ENCODE data around the gene DENND1A.
"Not testable (repeated sequence)": the region's sequence is repeated elsewhere in the genome, so short reads cannot be mapped to it uniquely, and the experiment has no call there.

The DENND1A gene

GRCh38 chr9:123345567-123345955 is 584.4 kb downstream of the DENND1A start:
- DNase-seq = no peak

DNA sequence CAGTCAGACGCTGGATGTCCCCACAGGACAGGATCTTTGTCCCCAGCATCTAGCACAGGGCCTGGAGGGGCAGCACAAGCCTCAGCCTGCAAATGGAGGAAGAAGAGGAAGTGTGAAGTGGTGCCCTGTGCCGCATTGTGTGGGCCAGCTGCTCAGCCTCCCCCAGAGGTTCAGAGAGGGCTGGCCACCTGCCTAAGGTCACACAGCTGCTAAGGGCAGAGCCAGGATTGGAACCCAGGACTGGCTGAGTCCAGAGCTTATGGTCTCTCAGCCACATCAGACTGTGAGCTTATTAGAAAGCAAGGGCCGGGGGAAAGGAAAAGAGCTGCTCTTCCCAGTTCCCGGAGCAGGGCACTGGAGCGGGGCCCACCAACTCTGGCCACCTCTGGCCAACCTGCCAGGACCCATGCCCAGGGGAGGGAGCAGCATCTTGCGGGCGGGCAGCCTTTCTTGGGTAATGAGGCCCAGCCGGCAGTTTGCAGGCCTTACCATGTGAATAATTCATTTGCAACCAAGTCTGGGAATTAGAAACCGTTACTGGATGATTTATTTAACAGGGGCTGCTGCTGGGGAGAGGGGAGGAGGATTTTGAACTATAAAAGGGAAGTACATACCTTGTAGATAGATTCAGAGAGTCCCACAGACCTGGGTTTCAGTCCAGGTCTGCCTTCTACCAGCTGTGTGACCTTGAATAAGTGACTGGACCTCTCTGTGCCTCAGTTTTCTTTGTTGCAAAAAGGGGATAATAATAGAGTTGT is 585.6 kb downstream of the DENND1A start:
- DNase-seq = no peak

DNA sequence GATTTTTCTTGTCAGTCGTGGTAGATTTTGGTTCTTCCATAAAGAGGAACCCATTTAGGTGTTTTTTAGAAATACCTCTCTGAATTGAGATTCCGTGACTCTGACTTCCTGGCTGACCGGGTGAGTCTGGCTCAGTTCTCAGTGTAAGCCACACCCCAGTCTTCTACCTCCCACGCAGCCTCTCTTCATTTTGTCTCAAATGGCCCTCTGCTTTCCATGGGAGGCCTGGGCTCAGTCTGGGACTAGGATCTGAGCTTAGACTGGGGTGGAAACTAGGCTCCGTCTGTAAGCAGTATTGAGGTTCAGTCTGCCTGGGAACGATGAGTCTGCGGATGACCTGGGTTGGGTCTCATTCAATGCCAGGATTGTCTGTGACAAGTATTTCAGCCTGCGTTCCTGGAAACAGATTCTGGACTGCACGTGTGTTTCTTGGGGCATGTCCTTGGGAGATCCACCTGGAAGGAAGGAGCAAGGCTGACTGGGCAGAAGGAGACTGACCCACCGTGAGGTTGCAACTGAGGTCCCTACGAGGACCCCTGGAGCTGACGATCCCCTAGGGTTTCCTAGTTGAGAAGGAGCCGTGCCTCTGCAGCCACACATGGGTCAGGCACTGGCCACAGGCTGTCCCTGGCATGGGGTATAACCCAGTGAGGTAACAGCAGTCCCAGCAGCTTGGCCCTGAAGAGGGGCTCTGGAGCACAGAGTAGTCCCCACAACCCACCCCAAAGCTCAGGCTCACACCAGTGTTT is 586.3 kb downstream of the DENND1A start:
- DNase-seq = no peak

- DNase-seq = no peak
Measured at GRCh38 chr9:123342247-123342646, 587.7 kb downstream of the DENND1A start.

- no peak for DNase-seq
Measured at GRCh38 chr9:123341816-123342215, 588.1 kb downstream of the DENND1A start.

DNA sequence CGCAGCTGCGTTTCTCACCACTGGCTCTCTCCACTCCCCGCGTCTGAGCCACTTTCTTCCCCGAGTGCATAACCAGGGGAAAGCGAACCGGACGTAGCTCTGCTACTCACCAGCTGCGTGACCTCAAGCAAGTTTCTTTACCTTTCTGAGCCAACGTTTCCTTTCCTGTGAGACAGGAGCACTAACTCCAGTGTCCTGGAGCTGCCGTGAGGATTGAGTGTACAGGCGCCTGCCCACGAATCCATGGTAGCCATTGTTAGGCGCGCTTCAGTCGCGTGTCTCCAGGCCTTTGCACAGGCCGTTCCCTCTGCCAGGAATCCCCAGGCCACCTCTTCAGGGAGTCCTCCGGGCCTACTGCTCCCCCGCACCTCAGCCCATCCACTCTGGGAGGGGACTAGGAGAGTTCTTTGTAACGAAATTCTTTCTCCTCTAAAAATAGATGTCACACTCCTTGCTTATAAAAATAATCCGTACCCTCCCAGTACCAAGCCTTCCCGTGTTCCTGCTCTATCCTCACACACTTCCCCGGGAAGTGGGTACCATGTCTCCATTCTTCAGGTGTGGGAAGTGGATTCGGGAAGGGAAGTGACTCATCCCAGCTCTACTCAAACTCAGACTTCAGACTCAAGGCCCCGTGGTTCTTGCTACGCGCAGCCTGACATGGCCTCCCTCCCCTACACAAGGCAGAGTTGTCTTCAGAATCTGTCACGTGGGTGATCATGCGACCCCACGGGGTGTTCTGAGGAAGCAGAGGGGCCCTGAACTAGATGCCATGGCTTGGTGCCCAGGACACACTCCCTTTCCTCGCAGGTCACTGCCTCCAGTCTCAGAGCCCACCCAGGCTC is 590.0 kb downstream of the DENND1A start:
- DNase-seq = no peak

DNA sequence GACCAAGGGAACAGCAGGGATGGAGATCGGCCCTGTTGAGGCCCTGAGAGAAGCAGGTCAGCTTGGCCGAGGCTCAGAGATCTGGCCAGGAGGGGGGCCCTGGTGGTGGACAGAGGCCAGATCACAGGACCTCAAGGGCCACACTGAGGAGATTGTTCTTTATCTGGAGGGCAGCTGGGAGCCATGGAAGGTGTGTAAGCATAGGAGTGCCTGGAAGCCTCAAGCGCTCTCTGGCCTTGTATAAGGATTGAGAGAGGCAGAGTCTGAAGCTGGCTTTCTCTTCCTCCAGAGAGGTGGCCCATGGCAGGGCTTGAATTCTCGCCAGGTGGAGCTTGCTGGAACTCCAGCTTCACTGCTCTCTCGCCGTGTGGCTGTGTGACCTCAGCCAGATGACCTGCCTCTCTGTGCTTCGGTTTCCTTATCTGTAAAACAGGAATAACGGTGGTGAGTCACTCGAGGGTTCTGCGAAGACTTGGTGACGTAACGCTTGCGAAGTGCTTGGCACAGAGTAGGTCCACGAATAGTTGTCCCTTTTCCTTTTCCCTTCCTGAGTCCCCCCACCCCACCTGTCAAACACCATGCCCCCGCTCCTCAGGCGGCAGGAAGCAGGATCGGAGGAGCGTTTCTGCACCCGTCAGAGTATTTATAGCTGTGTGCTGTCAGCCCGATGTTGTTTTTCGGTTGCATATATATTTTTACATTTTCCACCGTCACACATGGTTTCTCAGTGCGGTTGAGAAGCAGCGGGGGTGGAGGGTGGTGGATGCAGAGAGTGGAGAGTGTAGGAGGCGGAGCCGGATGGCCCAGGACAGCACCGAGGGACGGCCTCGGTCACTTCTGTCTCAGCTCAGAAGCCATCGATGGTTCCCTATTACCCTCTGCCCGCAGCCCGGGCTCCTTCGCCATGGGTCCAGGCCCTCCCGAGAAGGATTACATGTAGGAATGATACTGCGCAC is 590.9 kb downstream of the DENND1A start:
- no peak for DNase-seq

DNA sequence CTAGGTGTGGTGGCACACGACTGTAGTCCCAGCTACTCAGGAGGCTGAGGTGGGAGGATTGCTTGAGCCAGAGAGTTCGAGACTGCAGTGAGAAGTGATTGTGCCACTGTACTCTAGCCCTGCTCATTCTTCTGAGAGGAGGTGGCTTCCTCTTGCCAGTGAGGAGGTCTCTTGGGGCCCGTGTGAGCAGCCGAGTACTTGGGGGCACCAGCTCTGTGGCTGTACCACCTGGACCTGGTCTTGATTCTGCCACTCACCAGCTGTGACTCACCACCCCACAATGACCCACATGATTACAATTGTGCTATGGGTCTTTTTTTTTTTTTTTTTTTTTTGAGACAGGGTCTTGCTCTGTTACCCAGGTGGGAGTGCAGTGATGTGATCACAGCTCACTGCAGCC is 592.0 kb downstream of the DENND1A start:
- no peak for DNase-seq

GRCh38 chr9:123336959-123337358 is 593.0 kb downstream of the DENND1A start:
- DNase-seq = no peak

- DNase-seq = no peak
Measured at GRCh38 chr9:123336449-123336848, 593.5 kb downstream of the DENND1A start.

DNA sequence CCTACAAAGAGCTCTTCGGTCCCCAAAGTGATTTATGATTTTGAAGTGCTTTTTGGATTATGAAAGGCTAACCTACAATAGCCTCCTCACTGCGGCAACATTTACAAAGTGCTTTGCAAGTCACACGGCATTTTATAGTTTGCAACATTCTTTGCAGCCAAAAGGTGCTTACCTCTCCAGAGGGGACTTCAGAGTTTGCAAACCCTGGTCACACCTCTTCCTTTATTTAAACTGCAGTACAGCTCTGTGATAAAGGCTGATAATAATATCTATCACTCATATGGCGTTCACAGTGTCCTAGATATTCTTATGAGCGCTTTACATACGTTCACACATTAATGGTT is 594.0 kb downstream of the DENND1A start:
- DNase-seq = no peak

GRCh38 chr9:123335193-123335985 is 594.5 kb downstream of the DENND1A start:
- peak; percentile 51 for DNase-seq

- DNase-seq = no peak
Measured at GRCh38 chr9:123334639-123335038, 595.3 kb downstream of the DENND1A start.

DNA sequence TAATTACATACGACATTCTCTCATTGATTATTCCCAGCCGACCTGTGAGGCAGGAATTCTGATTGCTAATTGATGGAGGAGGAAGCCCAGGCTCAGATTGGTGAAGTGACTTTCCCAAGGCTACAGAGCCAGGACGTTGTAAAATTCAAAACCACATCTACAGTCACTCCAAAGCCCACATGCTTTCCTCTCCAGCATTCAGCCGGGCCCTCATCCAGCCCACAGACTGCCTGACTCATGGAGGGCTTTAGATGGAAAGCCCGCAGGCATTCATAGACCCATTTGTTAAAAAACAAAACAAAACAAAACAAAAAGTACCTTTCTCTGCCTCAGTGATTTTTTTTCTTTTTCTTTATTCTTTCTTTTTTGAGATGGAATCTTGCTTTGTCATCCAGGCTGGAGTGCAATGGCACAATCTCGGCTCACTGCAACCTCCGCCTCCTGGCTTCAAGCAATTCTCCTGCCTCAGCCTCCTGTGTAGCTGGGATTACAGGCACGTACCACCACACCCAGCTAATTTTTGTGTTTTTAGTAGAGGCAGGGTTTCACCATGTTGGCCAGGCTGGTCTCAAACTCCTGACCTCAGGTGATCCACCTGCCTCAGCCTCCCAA is 596.8 kb downstream of the DENND1A start:
- DNase-seq = not testable (repeated sequence)

DNA sequence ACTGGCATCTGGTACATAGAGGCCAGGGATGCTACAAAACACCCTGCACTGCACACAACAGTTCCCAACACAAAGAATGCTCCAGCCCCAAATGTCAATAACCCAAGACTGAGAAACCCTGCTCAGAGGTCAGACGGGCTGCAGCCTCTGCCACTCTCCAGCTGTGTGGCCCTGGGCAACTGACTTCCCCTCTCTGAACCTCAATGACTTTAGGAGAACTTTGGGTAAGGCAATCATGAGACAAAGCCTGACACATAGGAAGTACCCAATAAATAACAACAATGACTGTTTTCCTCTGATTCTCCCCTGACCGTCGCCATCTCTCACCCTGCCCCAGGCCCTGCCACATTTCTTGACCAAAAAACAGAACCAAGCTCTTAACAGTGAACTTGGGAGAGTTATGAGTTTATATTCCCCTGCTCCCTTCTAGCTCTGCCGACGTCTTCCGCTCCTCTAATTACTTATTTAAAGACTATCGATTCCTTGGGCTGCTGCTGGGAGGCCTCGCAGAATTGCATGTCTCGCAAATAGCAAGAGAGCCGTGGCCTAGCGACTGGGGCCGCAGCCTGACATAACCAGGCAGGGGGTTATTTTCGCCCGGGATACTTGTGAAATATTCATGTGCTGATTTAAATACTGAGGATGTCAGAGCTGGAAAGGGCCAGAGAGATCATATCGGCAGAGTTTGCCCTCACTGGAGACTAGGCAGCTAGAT is 598.4 kb downstream of the DENND1A start:
- no peak for DNase-seq
